Urinary bladder (tissue), 4 donors: ENCODE results near the gene RPRML. TPM values are rescaled to one million over a fixed set of nuclear protein-coding genes. Genes with fewer than 3 reads are reported as not detected.

Experiments
- DNase-seq: peaks from one replicate; pipeline ENCODE4 v3.0.0-alpha.2; 2015; ENCODE audit errors: extremely low spot score
- H3K27ac ChIP-seq: one replicate; pipeline ENCODE4 v1.5.1; 2013; ENCODE audit warnings: low read depth, mild to moderate bottlenecking, moderate library complexity
- H3K36me3 ChIP-seq: one replicate; pipeline ENCODE4 v1.6.1; 2013; ENCODE audit warnings: mild to moderate bottlenecking, moderate library complexity; ENCODE audit not compliant: insufficient read depth
- H3K4me1 ChIP-seq: one replicate; pipeline ENCODE4 v1.6.1; 2013; ENCODE audit warnings: mild to moderate bottlenecking, moderate library complexity; ENCODE audit not compliant: insufficient read depth
- H3K4me3 ChIP-seq: one replicate; pipeline ENCODE4 v1.5.1; 2013; ENCODE audit warnings: low read depth, low read length
- WGBS: extraction: QIAGEN DNeasy Blood & Tissue Kit; methylation state at CpG from one replicate; pipeline ENCODE4 v1.1.7; 2013; 5-methylcytosine and 5-hydroxymethylcytosine counted together
- polyA plus RNA-seq: library from polyadenylated mRNA; stranded (reverse); fragments of 200-250 nt; gene quantifications from one replicate; pipeline ENCODE4 v1.2.3, GENCODE V29; 2013
- total RNA-seq: library from RNA; depleted of rRNA; stranded (reverse); fragments of >200 nt; gene quantifications from one replicate; pipeline ENCODE4 v1.2.3, GENCODE V29; 2014
- donor health status: healthy with polysubstance abuse.
- donor health status: healthy.

RPRML gene
- total and polyA plus RNA-seq, 2 donors = not detected

- H3K4me3 ChIP-seq = no peak overlapping the region
- no peaks in the 10 kb centered on the region for H3K36me3 ChIP-seq
- H3K27ac ChIP-seq = no peak overlapping the region
- 52% methylated on average over 5 of the region's 5 CpGs for WGBS
- DNase-seq = no peak
- no peaks in the 10 kb centered on the region for H3K4me1 ChIP-seq
Measured at GRCh38 chr17:46984892-46985291, 5.8 kb upstream of the RPRML start.

DNA sequence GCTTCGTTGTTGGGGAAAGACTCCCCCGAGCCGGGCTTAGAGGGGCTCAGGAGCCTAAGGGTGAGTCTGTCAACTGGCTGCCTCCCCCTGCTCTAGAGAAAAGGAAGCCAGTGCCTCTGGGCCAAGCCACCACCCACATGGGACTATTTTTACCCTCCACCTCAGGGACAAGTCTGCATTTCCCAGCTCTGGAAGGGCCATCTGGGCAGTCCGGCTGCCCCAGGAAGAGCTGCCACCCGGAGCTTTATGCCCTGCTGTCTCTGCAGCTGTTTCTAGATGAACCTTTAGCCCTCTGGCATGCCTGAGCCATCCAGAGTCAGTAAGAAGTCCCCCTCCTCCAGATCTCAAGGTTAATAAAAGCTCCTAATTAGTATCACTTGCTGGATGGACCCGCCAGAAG lies 5.3 kb upstream of the RPRML start:
- Histone ChIP-seq H3K4me3 (no peak overlapping the region), H3K27ac (no peak overlapping the region), H3K36me3 (no peaks in the 10 kb centered on the region), H3K4me1 (no peaks in the 10 kb centered on the region)
- no peak for DNase-seq
- WGBS = 46% methylated on average over 6 of the region's 6 CpGs

DNA sequence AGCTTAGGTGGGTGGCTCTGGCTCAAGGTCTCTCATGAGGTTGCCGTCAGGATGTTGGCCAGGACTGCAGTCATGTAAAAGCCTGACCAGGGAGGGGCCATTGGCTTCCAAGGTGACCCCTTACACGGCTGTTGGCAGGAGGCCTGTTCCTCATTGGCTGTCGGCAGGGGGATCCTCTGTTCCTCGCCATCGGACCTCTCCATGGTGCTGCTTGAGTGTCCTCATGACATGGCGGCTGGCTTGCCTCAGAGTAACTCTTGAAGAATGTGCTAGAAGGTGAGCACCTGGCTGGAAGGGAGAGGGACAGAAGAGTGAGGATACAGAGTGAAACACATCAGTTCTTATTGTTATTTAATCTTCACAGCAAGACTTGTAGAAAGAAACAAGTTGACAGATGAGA lies 4.7 kb upstream of the RPRML start:
- no peak for DNase-seq
- 58% methylated on average over 6 of the region's 6 CpGs for WGBS
- H3K27ac ChIP-seq = no peak overlapping the region
- H3K4me3 ChIP-seq = no peak overlapping the region
- H3K4me1 ChIP-seq = no peaks in the 10 kb centered on the region
- no peaks in the 10 kb centered on the region for H3K36me3 ChIP-seq

DNA sequence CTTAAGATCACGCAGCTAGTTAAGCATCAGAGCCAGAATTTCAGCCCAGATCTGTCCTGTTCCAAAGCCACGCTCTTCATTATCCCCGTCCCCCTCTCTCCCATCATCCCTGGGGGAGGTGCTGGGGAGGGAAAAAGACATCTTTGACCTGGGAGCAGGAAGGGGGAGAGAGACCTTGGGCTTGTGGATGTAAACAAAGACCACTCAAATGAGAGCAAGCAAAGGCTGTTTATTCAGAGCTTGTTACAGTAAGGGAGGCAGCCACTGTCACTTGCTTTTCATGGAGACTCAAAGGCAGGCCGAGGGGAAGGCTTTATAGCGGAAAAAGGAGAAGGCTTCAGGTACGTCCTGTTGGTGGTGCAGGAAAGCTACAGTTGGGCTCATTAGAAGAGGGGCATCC lies 3.5 kb upstream of the RPRML start:
- H3K4me3 ChIP-seq = no peak overlapping the region
- no peaks in the 10 kb centered on the region for H3K36me3 ChIP-seq
- H3K27ac ChIP-seq = no peak overlapping the region
- 81% methylated on average over 6 of the region's 6 CpGs for WGBS
- no peak for DNase-seq
- no peaks in the 10 kb centered on the region for H3K4me1 ChIP-seq

GRCh38 chr17:46978489-46979146 lies 435 bp downstream of the RPRML start:
- DNase-seq = no peak
- Histone ChIP-seq H3K4me3 (peak overlapping the region; percentile 61), H3K27ac (no peak overlapping the region), H3K4me1 (no peaks in the 10 kb centered on the region), H3K36me3 (no peaks in the 10 kb centered on the region)
- under 1% methylated on average over 83 of the region's 83 CpGs for WGBS

DNA sequence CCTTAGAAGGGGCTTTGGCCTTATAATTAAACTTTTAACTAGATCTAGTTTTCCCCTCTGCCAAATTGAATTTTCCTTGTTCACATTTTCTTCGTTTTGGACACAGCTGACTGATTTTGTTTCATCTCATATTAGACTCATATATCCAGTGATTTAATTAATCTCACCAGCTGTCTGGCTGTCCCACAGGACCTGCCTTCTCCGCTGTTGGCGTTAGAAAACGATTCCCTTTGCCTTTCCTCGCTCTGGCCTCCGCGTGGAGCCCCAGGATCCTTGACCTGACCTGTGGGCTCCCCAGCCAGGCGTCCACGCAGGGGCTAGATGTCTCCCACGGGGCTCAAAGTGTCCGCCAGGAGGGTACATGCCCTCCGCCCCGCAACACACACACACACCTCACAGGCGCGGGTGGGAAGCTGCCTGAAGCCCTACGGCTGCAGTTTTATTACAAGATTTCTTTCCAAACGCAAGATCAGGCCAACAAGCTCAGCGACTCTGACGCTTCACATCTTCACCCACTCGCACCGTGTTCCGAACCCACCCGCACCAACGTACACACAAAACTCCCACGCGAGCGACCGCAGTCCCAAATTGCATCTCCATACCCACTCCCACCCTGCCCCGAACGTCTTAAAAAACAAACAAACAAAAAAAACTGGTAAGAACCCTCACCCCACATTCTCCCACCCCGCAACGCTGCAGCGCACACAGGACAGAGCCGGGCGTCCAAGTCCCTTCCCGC lies 1.1 kb downstream of the RPRML start:
- 11% methylated on average over 36 of the region's 36 CpGs for WGBS
- peak overlapping the region; percentile 61 for H3K4me3 ChIP-seq
- H3K27ac ChIP-seq = no peak overlapping the region
- no peaks in the 10 kb centered on the region for H3K36me3 ChIP-seq
- H3K4me1 ChIP-seq = no peaks in the 10 kb centered on the region
- DNase-seq = no peak

GRCh38 chr17:46977348-46977747 lies 1.7 kb downstream of the RPRML start:
- 29% methylated on average over 7 of the region's 7 CpGs for WGBS

GRCh38 chr17:46976626-46977270 lies 2.3 kb downstream of the RPRML start:
- DNase-seq = no peak
- 66% methylated on average over 14 of the region's 14 CpGs for WGBS
- H3K4me3 ChIP-seq = no peak overlapping the region
- no peak overlapping the region for H3K27ac ChIP-seq
- H3K4me1 ChIP-seq = no peaks in the 10 kb centered on the region
- H3K36me3 ChIP-seq = no peaks in the 10 kb centered on the region

More at GRCh38 chr17:46977348-46977747, 1.7 kb downstream of the RPRML start:
- no peak for DNase-seq
- H3K36me3 ChIP-seq = no peaks in the 10 kb centered on the region
- no peaks in the 10 kb centered on the region for H3K4me1 ChIP-seq
- H3K4me3 ChIP-seq = no peak overlapping the region
- no peak overlapping the region for H3K27ac ChIP-seq

DNA sequence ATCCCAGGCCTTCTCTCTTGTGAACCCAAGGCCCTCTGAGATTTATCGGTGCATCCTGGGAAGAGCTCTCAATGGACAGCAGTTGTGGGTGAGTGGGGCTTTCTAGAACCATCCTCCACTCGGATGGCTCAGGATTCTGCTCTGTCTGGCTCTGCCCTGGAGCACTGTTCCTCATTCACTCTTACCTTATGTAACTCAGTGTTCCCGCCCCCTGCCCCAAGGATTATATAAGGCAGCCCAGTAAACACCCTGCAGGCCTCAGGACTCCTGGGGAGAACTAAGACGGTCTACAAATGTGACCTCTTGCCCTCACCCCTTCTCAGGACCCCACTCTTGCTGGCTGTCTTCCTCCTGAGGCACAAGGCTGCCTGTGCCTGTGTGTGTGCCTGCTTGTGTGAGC lies 3.8 kb downstream of the RPRML start:
- no peak overlapping the region for H3K4me3 ChIP-seq
- H3K36me3 ChIP-seq = no peaks in the 10 kb centered on the region
- H3K4me1 ChIP-seq = no peaks in the 10 kb centered on the region
- DNase-seq = no peak
- H3K27ac ChIP-seq = no peak overlapping the region
- 79% methylated on average over 4 of the region's 4 CpGs for WGBS

GRCh38 chr17:46974086-46974485 lies 5.0 kb downstream of the RPRML start:
- H3K27ac ChIP-seq = no peak overlapping the region
- WGBS = 64% methylated on average over 11 of the region's 11 CpGs
- H3K4me3 ChIP-seq = no peak overlapping the region
- no peaks in the 10 kb centered on the region for H3K36me3 ChIP-seq
- no peaks in the 10 kb centered on the region for H3K4me1 ChIP-seq
- no peak for DNase-seq

GRCh38 chr17:46972346-46972745 lies 6.7 kb downstream of the RPRML start:
- Histone ChIP-seq H3K36me3 (no peaks in the 10 kb centered on the region), H3K4me1 (no peaks in the 10 kb centered on the region), H3K4me3 (no peak overlapping the region), H3K27ac (no peak overlapping the region)
- DNase-seq = no peak
- 54% methylated on average over 6 of the region's 6 CpGs for WGBS

DNA sequence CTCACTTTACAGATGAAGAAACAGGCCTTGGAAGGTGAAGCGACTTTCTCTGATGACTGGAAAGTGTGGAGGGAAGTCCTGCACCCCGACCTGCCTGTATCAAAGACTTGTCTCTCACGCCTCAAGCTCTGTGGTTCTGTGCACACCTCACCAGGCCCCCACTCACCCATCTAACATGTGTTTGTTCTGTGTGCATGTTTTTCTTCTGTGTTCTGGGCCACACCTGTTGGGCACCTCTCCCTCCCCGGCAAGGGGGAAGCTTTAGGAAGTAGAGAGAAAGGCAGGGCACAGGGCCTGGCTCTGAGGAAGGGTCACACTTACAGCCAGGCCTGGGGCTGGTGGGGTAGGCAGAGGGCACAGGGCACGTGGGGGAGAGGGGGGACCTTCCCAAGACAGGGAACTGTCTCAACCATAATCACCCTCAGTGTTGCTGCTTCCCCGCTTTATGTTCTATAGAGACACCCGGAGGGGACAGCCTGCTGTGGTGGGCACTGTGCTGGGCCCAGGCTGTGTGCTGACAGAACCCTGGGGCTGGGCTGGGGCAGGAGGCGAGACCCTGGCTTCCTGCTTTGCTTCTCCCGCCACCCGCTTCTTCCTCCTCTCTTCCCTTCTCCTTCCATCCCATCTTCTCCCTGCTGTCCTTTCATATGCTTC lies 7.3 kb downstream of the RPRML start:
- no peaks in the 10 kb centered on the region for H3K36me3 ChIP-seq
- H3K4me3 ChIP-seq = no peak overlapping the region
- no peak for DNase-seq
- no peak overlapping the region for H3K27ac ChIP-seq
- H3K4me1 ChIP-seq = no peaks in the 10 kb centered on the region
- WGBS = 81% methylated on average over 10 of the region's 10 CpGs

DNA sequence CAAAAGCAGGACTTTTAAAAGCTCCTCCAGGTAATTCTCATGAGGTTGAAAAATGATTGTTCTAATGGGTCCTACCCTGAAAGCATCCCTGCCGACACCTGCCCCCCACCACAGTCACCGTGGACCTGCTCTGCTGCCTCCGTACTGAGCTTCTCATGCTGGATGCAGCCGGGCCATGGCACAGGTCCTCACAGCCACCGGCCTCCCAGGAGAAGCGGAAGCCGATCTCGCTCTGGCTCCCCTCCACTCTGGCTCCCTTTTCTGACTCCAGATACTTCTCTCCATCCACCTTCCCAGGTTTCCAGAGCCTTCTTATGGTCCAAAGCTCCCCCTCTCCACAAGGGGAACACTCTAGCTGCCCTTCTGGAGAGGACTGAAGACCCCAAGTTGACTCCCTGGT lies 10.2 kb downstream of the RPRML start:
- DNase-seq = no peak
- H3K4me3 ChIP-seq = no peak overlapping the region
- H3K4me1 ChIP-seq = no peaks in the 10 kb centered on the region
- WGBS = 93% methylated on average over 8 of the region's 8 CpGs
- H3K27ac ChIP-seq = no peak overlapping the region
- H3K36me3 ChIP-seq = no peaks in the 10 kb centered on the region
